ENCODE measurements around the gene ZMYM4. TPM values are rescaled to one million over a fixed set of nuclear protein-coding genes. Genes with fewer than 3 reads are reported as not detected.

The ZMYM4 gene
- polyA plus RNA-seq, 1 of the 3 experiments (the other 2 are of a cell fraction), result 12.2 TPM

GRCh38 chr1:35436078-35436477 lies 167.6 kb downstream of the ZMYM4 start:
- H3F3A ChIP-seq (replicated peaks; ENCODE audit: insufficient read depth), result no peaks in the 10 kb centered on the region
- H3K9ac ChIP-seq, result no peak overlapping the region
- no peak for DNase-seq
- H2AFZ ChIP-seq (ENCODE audit: low read depth), result no peak overlapping the region
- no peak overlapping the region for H3K27ac ChIP-seq (ENCODE audit: low read depth in 2 of 2, low read length in 1 of 2)
- no peaks in the 10 kb centered on the region for H3K79me2 ChIP-seq (ENCODE audit: insufficient read depth)
- POLR2A ChIA-PET, result no interaction called here
- peaks cover 0 to 4% of the 10 kb centered on the region in 2 experiments; a peak in 1 of 4 replicates for H3K4me1 ChIP-seq (ENCODE audit: control insufficient read depth in 1 of 2, insufficient read depth in 2 of 2, low read depth in 1 of 2, low read length in 1 of 2)
- H3K27me3 ChIP-seq (ENCODE audit: insufficient read depth), result no peaks in the 10 kb centered on the region
- no peak for TF ChIP-seq IRF3 (IDR thresholded peaks at IDR 0.05; ENCODE audit: low read depth, low read length)
- no peak for TF ChIP-seq REST (IDR thresholded peaks at IDR 0.05; ENCODE audit: low read depth, low read length)
- TF ChIP-seq CHD2 (IDR thresholded peaks at IDR 0.05; ENCODE audit: low read length, partially characterized antibody), result no peak
- TF ChIP-seq RAD21 (IDR thresholded peaks at IDR 0.05; ENCODE audit: low read length), result no peak
- TF ChIP-seq RFX5 (IDR thresholded peaks at IDR 0.05; ENCODE audit: low read length), result no peak
- TF ChIP-seq MXI1 (IDR thresholded peaks at IDR 0.05; ENCODE audit: low read depth, low read length), result no peak
- TF ChIP-seq FOXM1 (IDR thresholded peaks at IDR 0.05; ENCODE audit: low read depth), result no peak
- no peak for TF ChIP-seq ZBTB33 (IDR thresholded peaks at IDR 0.05; ENCODE audit: borderline replicate concordance, low read depth)
- TF ChIP-seq ELF1 (IDR thresholded peaks at IDR 0.05), result no peak
- no peak for TF ChIP-seq JUND (IDR thresholded peaks at IDR 0.05)
- no peak for TF ChIP-seq RXRA (IDR thresholded peaks at IDR 0.05; ENCODE audit: borderline replicate concordance, low read depth)
- no peak for TF ChIP-seq GATA2 (CRISPR knock-in tag; IDR thresholded peaks at IDR 0.05)
- TF ChIP-seq CTCF (IDR thresholded peaks at IDR 0.05), result no peak
- no peak for TF ChIP-seq PBX3 (IDR thresholded peaks at IDR 0.05)
- TF ChIP-seq NFIC (IDR thresholded peaks at IDR 0.05; ENCODE audit: borderline replicate concordance), result no peak
- no peak for TF ChIP-seq MEF2A (IDR thresholded peaks at IDR 0.05; ENCODE audit: borderline replicate concordance, low read depth)
- no peak for TF ChIP-seq EZH2phosphoT487 (IDR thresholded peaks at IDR 0.05; ENCODE audit: borderline replicate concordance, low read depth)
- no peak for TF ChIP-seq FOSL2 (IDR thresholded peaks at IDR 0.05; ENCODE audit: borderline replicate concordance, low read depth)
- WGBS (ENCODE audit: low lambda C conversion rate), result 95% methylated on average over 9 of the region's 10 CpGs
- H3K36me3 ChIP-seq (replicated peaks in 1 of 2; ENCODE audit: control insufficient read depth in 1 of 2, insufficient read depth in 2 of 2, low read length in 1 of 2), result peaks cover 5 to 73% of the 10 kb centered on the region in 2 experiments
- CTCF ChIA-PET, result interaction anchor here (2.5 to 3.0 kb wide), 2 partner anchors 15 to 129 kb away, joined by 7 to 8 read pairs; no protein-coding TSS in a partner anchor
- no peaks in the 10 kb centered on the region for H3K9me2 ChIP-seq
- H3K9me3 ChIP-seq, result no peaks in the 10 kb centered on the region
- no peak overlapping the region for H3K4me2 ChIP-seq
- no peaks in the 10 kb centered on the region for H4K20me1 ChIP-seq (ENCODE audit: insufficient read depth)
- no peak overlapping the region for H3K4me3 ChIP-seq (ENCODE audit: low read depth in 2 of 2, low read length in 1 of 2)
